CD4-positive, alpha-beta T cell treated with Interleukin-10 for 1 hour (primary cell): Measurements from ENCODE around the gene ETDC.

ENCODE experiments used
- DNase-seq: peaks from one replicate; pipeline ENCODE4 v3.0.0-alpha.2; 2020

ETDC gene

GRCh38 chrX:135347381-135348016 is 38.2 kb downstream of the ETDC start:
- no peak for DNase-seq

- no peak for DNase-seq
Observed at GRCh38 chrX:135354288-135354687, 45.0 kb downstream of the ETDC start.
